Mucosa of stomach (tissue), 1 donor: Measurements from ENCODE around the gene BAG5.
"Not testable (repeated sequence)": the region's sequence is repeated elsewhere in the genome, so short reads cannot be mapped to it uniquely, and the experiment has no call there.

Experiments
- H3K27me3 ChIP-seq: one replicate; pipeline ENCODE4 v1.7.0; 2013; ENCODE audit warnings: mild to moderate bottlenecking, low read length; ENCODE audit not compliant: control insufficient read depth, insufficient read depth
- H3K36me3 ChIP-seq: one replicate; pipeline ENCODE4 v1.7.0; 2013; ENCODE audit warnings: low read length; ENCODE audit not compliant: control insufficient read depth, insufficient read depth
- H3K4me1 ChIP-seq: one replicate; pipeline ENCODE4 v1.7.0; 2013; ENCODE audit warnings: mild to moderate bottlenecking, low read length; ENCODE audit not compliant: control insufficient read depth, insufficient read depth
- H3K4me3 ChIP-seq: one replicate; pipeline ENCODE4 v1.7.0; 2013; ENCODE audit warnings: low read length
- H3K9ac ChIP-seq: one replicate; pipeline ENCODE4 v1.7.0; 2013; ENCODE audit warnings: mild to moderate bottlenecking, low read length, moderate library complexity
- H3K9me3 ChIP-seq: one replicate; pipeline ENCODE4 v1.7.0; 2013; ENCODE audit warnings: mild to moderate bottlenecking, low read length, moderate library complexity; ENCODE audit not compliant: control insufficient read depth
- donor health status: Pancreatic carcinoma.

Gene BAG5

GRCh38 chr14:103512701-103513611 is 49.5 kb downstream of the BAG5 start:
- Histone ChIP-seq H3K9me3 (no peaks in the 10 kb centered on the region), H3K36me3 (no peaks in the 10 kb centered on the region), H3K9ac (peak overlapping the region; percentile 33), H3K4me1 (peaks cover 22% of the 10 kb centered on the region), H3K4me3 (no peak overlapping the region), H3K27me3 (no peaks in the 10 kb centered on the region)

DNA sequence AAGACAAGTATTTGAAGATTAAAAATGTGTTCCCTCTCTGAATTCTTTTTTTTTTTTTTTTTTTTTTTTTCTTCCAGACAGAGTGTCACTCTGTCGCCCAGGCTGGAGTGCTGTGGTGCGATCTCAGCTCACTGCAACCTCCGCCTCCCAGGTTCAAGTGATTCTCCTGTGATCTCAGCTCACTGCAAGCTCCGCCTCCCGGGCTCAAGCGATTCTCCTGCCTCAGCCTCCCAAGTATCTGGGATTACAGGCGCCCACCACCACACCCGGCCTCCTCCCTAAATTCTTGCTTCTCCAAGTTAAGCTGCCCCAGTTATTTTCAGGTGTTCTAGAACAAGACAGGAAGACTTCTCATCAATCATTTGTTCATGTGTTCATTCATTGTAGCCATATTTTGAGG is 50.3 kb downstream of the BAG5 start:
- not testable (repeated sequence) for H3K36me3 ChIP-seq, H3K4me3 ChIP-seq, H3K27me3 ChIP-seq, H3K9me3 ChIP-seq
- H3K9ac ChIP-seq, result peak overlapping the region; percentile 33
- peaks cover 19% of the 10 kb centered on the region for H3K4me1 ChIP-seq

DNA sequence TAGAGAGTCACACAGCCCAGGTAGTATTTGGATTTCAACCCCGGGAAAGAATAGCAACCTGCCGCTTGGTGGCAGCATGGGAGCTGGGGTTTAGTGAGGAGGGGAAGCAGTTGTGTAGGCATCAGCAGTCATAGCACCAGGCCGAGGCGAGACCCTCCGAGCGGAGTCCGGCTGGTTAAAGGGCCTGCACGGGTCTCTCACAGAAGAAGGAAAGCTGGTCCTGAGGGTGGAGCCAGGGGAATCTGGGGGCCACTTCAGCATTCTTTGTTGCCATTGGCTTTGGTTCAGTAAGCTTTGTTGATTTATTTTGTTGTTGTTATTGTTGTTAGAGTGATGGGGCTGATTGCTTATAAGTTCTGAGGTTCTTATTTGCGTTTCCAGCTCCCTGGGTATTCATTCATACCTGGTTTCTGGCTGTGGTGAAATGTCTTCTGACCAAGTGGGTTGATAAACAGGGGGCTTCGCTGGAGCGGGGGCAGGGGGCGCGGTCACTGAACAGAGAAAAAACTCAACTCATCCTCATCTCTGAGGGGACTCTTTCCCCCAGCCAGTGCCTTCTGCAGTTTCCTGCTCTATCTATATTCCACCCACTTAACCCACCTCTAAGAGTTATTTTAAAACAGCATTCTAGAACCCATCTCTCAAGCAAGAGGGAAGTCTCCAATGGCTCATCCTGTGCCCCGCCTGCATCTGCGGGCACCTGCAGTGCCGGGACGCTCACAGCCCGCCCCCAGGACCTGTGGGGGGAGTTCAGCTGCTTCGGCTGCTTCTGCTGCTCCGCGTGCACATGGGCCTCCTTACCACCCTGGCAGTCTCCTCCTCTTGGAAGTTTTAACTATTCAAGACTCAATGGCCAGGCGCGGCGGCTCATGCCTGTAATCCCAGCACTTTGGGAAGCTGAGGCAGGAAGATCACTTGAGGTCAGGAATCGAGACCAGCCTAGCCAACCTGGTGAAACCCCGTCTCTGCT is 51.4 kb downstream of the BAG5 start:
- H3K9ac ChIP-seq, result no peak overlapping the region
- H3K9me3 ChIP-seq, result no peaks in the 10 kb centered on the region
- no peaks in the 10 kb centered on the region for H3K36me3 ChIP-seq
- no peaks in the 10 kb centered on the region for H3K27me3 ChIP-seq
- H3K4me1 ChIP-seq, result peaks cover 19% of the 10 kb centered on the region
- H3K4me3 ChIP-seq, result no peak overlapping the region

- Histone ChIP-seq H3K36me3 (peaks cover 4% of the 10 kb centered on the region), H3K9me3 (no peaks in the 10 kb centered on the region), H3K9ac (no peak overlapping the region), H3K4me3 (no peak overlapping the region), H3K4me1 (peaks cover 19% of the 10 kb centered on the region), H3K27me3 (no peaks in the 10 kb centered on the region)
Observed at GRCh38 chr14:103509864-103510723, 52.4 kb downstream of the BAG5 start.

DNA sequence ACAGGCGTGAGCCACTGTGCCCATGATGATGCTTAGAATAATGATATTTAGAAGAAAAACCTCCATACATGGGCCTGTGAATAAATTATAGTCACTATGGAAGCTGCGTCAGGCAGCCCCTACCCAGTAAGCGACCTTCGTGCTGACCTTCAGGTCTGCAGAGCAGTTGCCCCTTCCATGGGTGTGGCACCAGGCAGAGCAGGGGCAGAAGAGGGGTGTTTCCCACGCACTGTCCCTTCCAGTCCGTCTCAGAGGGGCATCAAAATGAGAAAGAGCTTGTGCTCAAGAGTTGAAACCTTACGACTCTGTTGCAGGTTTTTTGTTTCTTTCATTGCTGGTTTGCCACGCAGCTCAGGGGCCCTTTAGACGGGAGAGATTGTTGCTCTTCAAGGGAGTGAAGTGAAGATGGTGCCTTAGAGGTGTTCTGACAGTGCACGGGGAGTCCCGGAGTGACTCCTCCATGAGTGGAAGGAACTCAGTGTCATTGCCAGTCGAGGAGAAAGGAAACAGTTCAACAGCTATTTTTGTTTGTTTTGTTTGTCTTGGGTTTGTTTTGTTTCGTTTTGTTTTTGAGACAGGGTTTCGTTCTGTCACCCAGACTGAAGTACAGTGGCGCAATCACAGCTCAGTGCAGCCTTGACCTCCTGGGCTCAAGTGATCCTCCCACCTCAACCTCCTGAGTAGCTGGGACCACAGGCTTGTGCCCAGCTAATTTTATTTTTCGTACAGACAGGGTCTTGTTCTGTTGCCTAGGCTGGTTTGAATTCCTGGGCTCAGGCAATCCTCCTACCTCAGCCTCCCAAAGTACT is 53.7 kb downstream of the BAG5 start:
- Histone ChIP-seq H3K27me3 (no peaks in the 10 kb centered on the region), H3K4me3 (no peak overlapping the region), H3K36me3 (peaks cover 12% of the 10 kb centered on the region), H3K9me3 (no peaks in the 10 kb centered on the region), H3K4me1 (peaks cover 16% of the 10 kb centered on the region), H3K9ac (no peak overlapping the region)

GRCh38 chr14:103507751-103508150 is 54.7 kb downstream of the BAG5 start:
- Histone ChIP-seq H3K9ac (no peak overlapping the region), H3K4me1 (peaks cover 6% of the 10 kb centered on the region), H3K4me3 (no peak overlapping the region), H3K36me3 (peaks cover 13% of the 10 kb centered on the region), H3K9me3 (no peaks in the 10 kb centered on the region), H3K27me3 (no peaks in the 10 kb centered on the region)
